ENCODE results near the gene CEP164.

The CEP164 gene

GRCh38 chr11:117302228-117302627 is 25.4 kb upstream of the CEP164 start:
- no peak overlapping the region for H3K4me3 ChIP-seq (ENCODE audit: low read length)
- no peaks in the 10 kb centered on the region for H3F3A ChIP-seq (ENCODE audit: control insufficient read depth, insufficient read depth)
- H3K36me3 ChIP-seq (ENCODE audit: control insufficient read depth, low read length), result no peaks in the 10 kb centered on the region
- no peaks in the 10 kb centered on the region for H4K20me1 ChIP-seq (ENCODE audit: control insufficient read depth, insufficient read depth, low read depth, low read length)
- 0 out of 2 replicates have a peak, but pooled peaks cover 10% of the 10 kb centered on the region for H3K27me3 ChIP-seq (ENCODE audit: control insufficient read depth, low read length)
- no peaks in the 10 kb centered on the region for H3K4me1 ChIP-seq (ENCODE audit: control insufficient read depth, low read length)
- H3K27ac ChIP-seq (ENCODE audit: low read depth, low read length), result no peak overlapping the region
- H3K9me3 ChIP-seq (ENCODE audit: control insufficient read depth, insufficient read depth, low read length), result no peaks in the 10 kb centered on the region
- H3K4me2 ChIP-seq (ENCODE audit: low read length), result no peak overlapping the region
- TF ChIP-seq EZH2phosphoT487 (IDR thresholded peaks at IDR 0.05; ENCODE audit: borderline replicate concordance, low read length), result no peak
- TF ChIP-seq CTCF (IDR thresholded peaks at IDR 0.05; ENCODE audit: low read depth, low read length, poor library complexity, severe bottlenecking), result no peak
- no peaks in the 10 kb centered on the region for H3K9me2 ChIP-seq (replicated peaks; ENCODE audit: control insufficient read depth, low read length)
- no peaks in the 10 kb centered on the region for H3K79me2 ChIP-seq (ENCODE audit: control insufficient read depth, low read length)

- no peaks in the 10 kb centered on the region for H3F3A ChIP-seq (ENCODE audit: control insufficient read depth, insufficient read depth)
- H3K36me3 ChIP-seq (ENCODE audit: control insufficient read depth, low read length), result no peaks in the 10 kb centered on the region
- H3K27me3 ChIP-seq (ENCODE audit: control insufficient read depth, low read length), result 0 out of 2 replicates have a peak, but pooled peaks cover 10% of the 10 kb centered on the region
- H3K79me2 ChIP-seq (ENCODE audit: control insufficient read depth, low read length), result no peaks in the 10 kb centered on the region
- no peaks in the 10 kb centered on the region for H3K9me3 ChIP-seq (ENCODE audit: control insufficient read depth, insufficient read depth, low read length)
- H3K27ac ChIP-seq (ENCODE audit: low read depth, low read length), result no peak overlapping the region
- no peaks in the 10 kb centered on the region for H3K9me2 ChIP-seq (replicated peaks; ENCODE audit: control insufficient read depth, low read length)
- H3K4me3 ChIP-seq (ENCODE audit: low read length), result no peak overlapping the region
- H4K20me1 ChIP-seq (ENCODE audit: control insufficient read depth, insufficient read depth, low read depth, low read length), result no peaks in the 10 kb centered on the region
- H3K4me2 ChIP-seq (ENCODE audit: low read length), result no peak overlapping the region
- TF ChIP-seq CTCF (IDR thresholded peaks at IDR 0.05; ENCODE audit: low read depth, low read length, poor library complexity, severe bottlenecking), result no peak
- TF ChIP-seq EZH2phosphoT487 (IDR thresholded peaks at IDR 0.05; ENCODE audit: borderline replicate concordance, low read length), result no peak
- H3K4me1 ChIP-seq (ENCODE audit: control insufficient read depth, low read length), result no peaks in the 10 kb centered on the region
Observed at GRCh38 chr11:117303101-117303500, 24.6 kb upstream of the CEP164 start.

GRCh38 chr11:117303646-117304315 is 23.9 kb upstream of the CEP164 start:
- Histone ChIP-seq H3K9me2 (replicated peaks; ENCODE audit: control insufficient read depth, low read length) (no peaks in the 10 kb centered on the region), H3K4me3 (ENCODE audit: low read length) (no peak overlapping the region), H3F3A (ENCODE audit: control insufficient read depth, insufficient read depth) (no peaks in the 10 kb centered on the region), H3K79me2 (ENCODE audit: control insufficient read depth, low read length) (no peaks in the 10 kb centered on the region), H3K4me1 (ENCODE audit: control insufficient read depth, low read length) (no peaks in the 10 kb centered on the region), H3K4me2 (ENCODE audit: low read length) (no peak overlapping the region), H3K27me3 (ENCODE audit: control insufficient read depth, low read length) (0 out of 2 replicates have a peak, but pooled peaks cover 10% of the 10 kb centered on the region), H3K36me3 (ENCODE audit: control insufficient read depth, low read length) (no peaks in the 10 kb centered on the region), H3K9me3 (ENCODE audit: control insufficient read depth, insufficient read depth, low read length) (no peaks in the 10 kb centered on the region), H3K27ac (ENCODE audit: low read depth, low read length) (no peak overlapping the region), H4K20me1 (ENCODE audit: control insufficient read depth, insufficient read depth, low read depth, low read length) (no peaks in the 10 kb centered on the region)
- TF ChIP-seq CTCF (IDR thresholded peaks at IDR 0.05; ENCODE audit: low read depth, low read length, poor library complexity, severe bottlenecking), result no peak
- TF ChIP-seq EZH2phosphoT487 (IDR thresholded peaks at IDR 0.05; ENCODE audit: borderline replicate concordance, low read length), result no peak
